HG02571 (cell line): ENCODE data around the gene PSMA7.

Source experiments
- ATAC-seq: cut with Tn5 transposase; IDR thresholded peaks from one replicate; pipeline ENCODE4 v1.9.1; 2021; ENCODE audit warnings: mild to moderate bottlenecking, moderate library complexity; ENCODE audit not compliant: unreplicated experiment

PSMA7 gene

GRCh38 chr20:62096421-62097380 lies 46.5 kb downstream of the PSMA7 start:
- ATAC-seq = no peak

GRCh38 chr20:62089393-62089792 lies 53.8 kb downstream of the PSMA7 start:
- ATAC-seq = no peak

DNA sequence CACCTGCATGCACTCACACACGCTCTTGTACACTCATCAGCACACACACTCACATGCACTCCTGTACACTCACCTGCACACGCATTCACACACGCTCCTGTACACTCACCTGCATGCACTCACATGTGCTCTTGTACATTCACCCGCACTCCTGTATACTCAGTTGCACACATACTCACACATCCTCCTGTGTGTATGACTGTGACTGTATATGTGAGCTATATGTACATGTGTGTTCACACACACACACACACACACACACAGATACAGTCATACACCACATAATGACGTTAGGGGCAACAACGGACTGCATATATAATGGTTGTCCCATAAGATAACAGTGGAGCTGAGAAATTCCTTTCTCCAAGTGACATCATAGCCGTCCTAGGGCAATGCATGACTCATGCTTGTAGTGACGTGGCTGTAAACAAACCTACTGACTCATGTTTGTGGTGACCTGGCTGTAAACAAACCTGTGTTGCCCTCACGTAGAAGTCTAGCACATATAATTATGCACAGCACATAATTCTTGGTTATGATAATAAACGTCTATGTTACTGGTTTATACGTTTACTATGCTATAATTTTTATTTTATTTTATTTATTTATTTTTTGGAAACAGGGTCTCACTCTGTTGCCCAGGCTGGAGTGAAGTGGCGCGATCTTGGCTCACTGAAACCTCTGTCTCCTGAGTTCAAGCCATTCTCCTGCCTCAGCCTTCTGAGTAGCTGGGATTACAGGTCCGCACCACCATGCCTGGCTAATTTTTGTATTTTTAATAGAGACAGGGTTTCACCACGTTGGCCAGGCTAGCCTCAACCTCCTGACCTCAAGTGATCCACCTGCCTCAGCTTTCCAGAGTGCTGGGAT lies 54.7 kb downstream of the PSMA7 start:
- no peak for ATAC-seq

- ATAC-seq = no peak
These were observed 55.6 kb downstream of the PSMA7 start for GRCh38 chr20:62087632-62088031.

GRCh38 chr20:62087227-62087626 lies 56.0 kb downstream of the PSMA7 start:
- no peak for ATAC-seq
